WTC11 (cell line): Measurements from ENCODE around the gene PDIA6. TPM values are rescaled to one million over a fixed set of nuclear protein-coding genes. Genes with fewer than 3 reads are reported as not detected.

Experiments
- ATAC-seq: fragments of 200-7000 bp; cut with Tn5 transposase; 2 replicates; pipeline ENCODE4 v1.10.0; 2021; ENCODE audit warnings: mild to moderate bottlenecking, moderate library complexity
- CTCF ChIA-PET: fragments of 300-600 bp; sonication (Branson Sonifier 250); formaldehyde crosslinking; loops from one replicate; lab custom pipeline; 2021; ENCODE audit warnings: antibody characterized with exemption; lab: Charles Lee
- POLR2A ChIA-PET: fragments of 350-600 bp; sonication (Branson Sonifier 250); formaldehyde crosslinking; loops from one replicate; lab custom pipeline; 2021; ENCODE audit warnings: antibody characterized with exemption; lab: Charles Lee
- DNase-seq: peaks from one replicate; pipeline ENCODE4 v3.0.0; 2021; ENCODE audit warnings: low spot score
- H3K27ac Mint-ChIP-seq: 2 replicates; pipeline ENCODE4 v1.8.0; 2021; ENCODE audit warnings: mixed read lengths
- H3K27me3 Mint-ChIP-seq: 2 replicates; pipeline ENCODE4 v1.8.0; 2021; ENCODE audit warnings: low read depth, mild to moderate bottlenecking, moderate library complexity, mixed read lengths
- H3K36me3 Mint-ChIP-seq: 2 replicates; pipeline ENCODE4 v1.8.0; 2021; ENCODE audit warnings: mixed read lengths
- H3K4me1 Mint-ChIP-seq: 2 replicates; pipeline ENCODE4 v1.8.0; 2022; ENCODE audit warnings: mixed read lengths
- H3K4me3 Mint-ChIP-seq: 2 replicates; pipeline ENCODE4 v1.8.0; 2021; ENCODE audit warnings: mild to moderate bottlenecking, moderate library complexity, mixed read lengths
- H3K9me3 Mint-ChIP-seq: 2 replicates; pipeline ENCODE4 v1.8.0; 2021; ENCODE audit warnings: mixed read lengths
- CREB1 ChIP-seq: sonication (generic); formaldehyde crosslinking; IDR thresholded peaks from 2 replicates; pipeline ENCODE4 v1.8.0; 2023; ENCODE audit warnings: mild to moderate bottlenecking, missing genetic modification reagents
- FOXJ3 ChIP-seq: sonication (generic); formaldehyde crosslinking; IDR thresholded peaks from 2 replicates; pipeline ENCODE4 v1.9.0; 2021; ENCODE audit warnings: missing genetic modification reagents, mild to moderate bottlenecking, borderline replicate concordance
- FOXP1 ChIP-seq: sonication (generic); formaldehyde crosslinking; IDR thresholded peaks from 2 replicates; pipeline ENCODE4 v1.8.0; 2022; ENCODE audit warnings: missing genetic modification reagents, mild to moderate bottlenecking, moderate library complexity, borderline replicate concordance
- HMGA2 ChIP-seq: fragments of 250-450 bp; sonication (Bioruptor Pico); IDR thresholded peaks from 2 replicates; pipeline ENCODE4 v1.4.0; 2021; ENCODE audit warnings: mild to moderate bottlenecking, moderate library complexity
- MXD4 ChIP-seq: fragments of 250-450 bp; sonication (Bioruptor Pico); IDR thresholded peaks from 2 replicates; pipeline ENCODE4 v1.8.0; 2021; ENCODE audit warnings: mild to moderate bottlenecking, moderate library complexity, borderline replicate concordance
- TEAD1 ChIP-seq: sonication (generic); formaldehyde crosslinking; IDR thresholded peaks from 2 replicates; pipeline ENCODE4 v1.8.0; 2022; ENCODE audit warnings: mild to moderate bottlenecking, missing genetic modification reagents
- TP53 ChIP-seq: sonication (generic); formaldehyde crosslinking; IDR thresholded peaks from 2 replicates; pipeline ENCODE4 v1.8.1; 2023; ENCODE audit warnings: mild to moderate bottlenecking, missing genetic modification reagents
- ZNF138 ChIP-seq: sonication (generic); formaldehyde crosslinking; conservative IDR thresholded peaks from 2 replicates; pipeline ENCODE4 v1.8.1; 2022; ENCODE audit warnings: mild to moderate bottlenecking, moderate library complexity, missing genetic modification reagents
- ZNF232 ChIP-seq: sonication (generic); formaldehyde crosslinking; IDR thresholded peaks from 2 replicates; pipeline ENCODE4 v1.8.0; 2022; ENCODE audit warnings: mild to moderate bottlenecking, missing genetic modification reagents
- total RNA-seq: library from RNA; stranded (reverse); gene quantifications from 3 replicates; pipeline ENCODE4 v1.2.3, GENCODE V29; 2021
- TF ChIP-seq, protein P1 (sequence below): sonication (generic); formaldehyde crosslinking; IDR thresholded peaks from 2 replicates; pipeline ENCODE4 v1.8.0; 2023; ENCODE audit warnings: mild to moderate bottlenecking, missing genetic modification reagents
- TF ChIP-seq, protein P2 (sequence below): sonication (generic); formaldehyde crosslinking; IDR thresholded peaks from 2 replicates; pipeline ENCODE4 v1.8.1; 2022; ENCODE audit warnings: mild to moderate bottlenecking, missing genetic modification reagents, moderate library complexity, borderline replicate concordance
- TF ChIP-seq, protein P3 (sequence below): sonication (generic); formaldehyde crosslinking; IDR thresholded peaks from 2 replicates; pipeline ENCODE4 v1.8.1; 2023; ENCODE audit warnings: mild to moderate bottlenecking, moderate library complexity, missing genetic modification reagents
- TF ChIP-seq, protein P4 (sequence below): sonication (generic); formaldehyde crosslinking; IDR thresholded peaks from 2 replicates; pipeline ENCODE4 v1.8.1; 2022; ENCODE audit warnings: low read depth, missing genetic modification reagents, borderline replicate concordance
- TF ChIP-seq, protein P5 (sequence below): sonication (generic); formaldehyde crosslinking; IDR thresholded peaks from 2 replicates; pipeline ENCODE4 v1.8.0; 2022; ENCODE audit warnings: missing genetic modification reagents
- TF ChIP-seq, protein P6 (sequence below): sonication (generic); formaldehyde crosslinking; IDR thresholded peaks from 2 replicates; pipeline ENCODE4 v1.8.0; 2022; ENCODE audit warnings: mild to moderate bottlenecking, missing genetic modification reagents

PDIA6 gene
- total RNA-seq, 1 experiment from 2014 or later = 331 TPM

DNA sequence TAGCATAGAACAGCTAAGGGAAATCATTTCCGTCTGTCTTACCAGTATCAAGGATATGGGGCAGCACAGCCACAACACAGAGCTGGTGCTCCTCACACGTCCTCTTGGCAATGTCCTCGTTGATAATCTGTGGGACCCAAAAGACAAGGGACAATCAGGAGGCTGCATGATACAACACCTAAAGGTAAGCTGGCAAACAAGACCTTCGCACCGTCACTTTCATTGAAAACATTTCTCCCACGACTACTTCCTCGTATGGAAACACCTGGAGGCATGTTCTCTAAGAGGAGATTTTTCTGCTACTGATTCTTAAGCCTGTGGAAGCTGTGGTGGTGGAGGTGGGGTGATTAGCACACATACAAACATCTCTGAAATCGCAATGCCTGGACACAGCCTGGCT, 23.7 kb downstream of the PDIA6 start:
- POLR2A ChIA-PET = no interaction called here
- no peak overlapping the region for H3K4me3 Mint-ChIP-seq
- H3K4me1 Mint-ChIP-seq = no peaks in the 10 kb centered on the region
- no peak overlapping the region for H3K27ac Mint-ChIP-seq
- H3K9me3 Mint-ChIP-seq = no peaks in the 10 kb centered on the region
- peaks cover 94% of the 10 kb centered on the region for H3K36me3 Mint-ChIP-seq
- ATAC-seq (no peak), DNase-seq (no peak)
- no peaks in the 10 kb centered on the region for H3K27me3 Mint-ChIP-seq
- CTCF ChIA-PET = no interaction called here
- TF ChIP-seq, protein P1, sequence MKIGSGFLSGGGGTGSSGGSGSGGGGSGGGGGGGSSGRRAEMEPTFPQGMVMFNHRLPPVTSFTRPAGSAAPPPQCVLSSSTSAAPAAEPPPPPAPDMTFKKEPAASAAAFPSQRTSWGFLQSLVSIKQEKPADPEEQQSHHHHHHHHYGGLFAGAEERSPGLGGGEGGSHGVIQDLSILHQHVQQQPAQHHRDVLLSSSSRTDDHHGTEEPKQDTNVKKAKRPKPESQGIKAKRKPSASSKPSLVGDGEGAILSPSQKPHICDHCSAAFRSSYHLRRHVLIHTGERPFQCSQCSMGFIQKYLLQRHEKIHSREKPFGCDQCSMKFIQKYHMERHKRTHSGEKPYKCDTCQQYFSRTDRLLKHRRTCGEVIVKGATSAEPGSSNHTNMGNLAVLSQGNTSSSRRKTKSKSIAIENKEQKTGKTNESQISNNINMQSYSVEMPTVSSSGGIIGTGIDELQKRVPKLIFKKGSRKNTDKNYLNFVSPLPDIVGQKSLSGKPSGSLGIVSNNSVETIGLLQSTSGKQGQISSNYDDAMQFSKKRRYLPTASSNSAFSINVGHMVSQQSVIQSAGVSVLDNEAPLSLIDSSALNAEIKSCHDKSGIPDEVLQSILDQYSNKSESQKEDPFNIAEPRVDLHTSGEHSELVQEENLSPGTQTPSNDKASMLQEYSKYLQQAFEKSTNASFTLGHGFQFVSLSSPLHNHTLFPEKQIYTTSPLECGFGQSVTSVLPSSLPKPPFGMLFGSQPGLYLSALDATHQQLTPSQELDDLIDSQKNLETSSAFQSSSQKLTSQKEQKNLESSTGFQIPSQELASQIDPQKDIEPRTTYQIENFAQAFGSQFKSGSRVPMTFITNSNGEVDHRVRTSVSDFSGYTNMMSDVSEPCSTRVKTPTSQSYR = no peak
- TF ChIP-seq ZNF232 (CRISPR knock-in tag) (no peak), TP53 (CRISPR knock-in tag) (no peak), FOXP1 (CRISPR knock-in tag) (no peak), FOXJ3 (CRISPR knock-in tag) (no peak), ZNF138 (no peak)
- TF ChIP-seq, protein P2, sequence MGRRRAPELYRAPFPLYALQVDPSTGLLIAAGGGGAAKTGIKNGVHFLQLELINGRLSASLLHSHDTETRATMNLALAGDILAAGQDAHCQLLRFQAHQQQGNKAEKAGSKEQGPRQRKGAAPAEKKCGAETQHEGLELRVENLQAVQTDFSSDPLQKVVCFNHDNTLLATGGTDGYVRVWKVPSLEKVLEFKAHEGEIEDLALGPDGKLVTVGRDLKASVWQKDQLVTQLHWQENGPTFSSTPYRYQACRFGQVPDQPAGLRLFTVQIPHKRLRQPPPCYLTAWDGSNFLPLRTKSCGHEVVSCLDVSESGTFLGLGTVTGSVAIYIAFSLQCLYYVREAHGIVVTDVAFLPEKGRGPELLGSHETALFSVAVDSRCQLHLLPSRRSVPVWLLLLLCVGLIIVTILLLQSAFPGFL (CRISPR knock-in tag) = no peak
- TF ChIP-seq, all 79 proteins: peak for 0

DNA sequence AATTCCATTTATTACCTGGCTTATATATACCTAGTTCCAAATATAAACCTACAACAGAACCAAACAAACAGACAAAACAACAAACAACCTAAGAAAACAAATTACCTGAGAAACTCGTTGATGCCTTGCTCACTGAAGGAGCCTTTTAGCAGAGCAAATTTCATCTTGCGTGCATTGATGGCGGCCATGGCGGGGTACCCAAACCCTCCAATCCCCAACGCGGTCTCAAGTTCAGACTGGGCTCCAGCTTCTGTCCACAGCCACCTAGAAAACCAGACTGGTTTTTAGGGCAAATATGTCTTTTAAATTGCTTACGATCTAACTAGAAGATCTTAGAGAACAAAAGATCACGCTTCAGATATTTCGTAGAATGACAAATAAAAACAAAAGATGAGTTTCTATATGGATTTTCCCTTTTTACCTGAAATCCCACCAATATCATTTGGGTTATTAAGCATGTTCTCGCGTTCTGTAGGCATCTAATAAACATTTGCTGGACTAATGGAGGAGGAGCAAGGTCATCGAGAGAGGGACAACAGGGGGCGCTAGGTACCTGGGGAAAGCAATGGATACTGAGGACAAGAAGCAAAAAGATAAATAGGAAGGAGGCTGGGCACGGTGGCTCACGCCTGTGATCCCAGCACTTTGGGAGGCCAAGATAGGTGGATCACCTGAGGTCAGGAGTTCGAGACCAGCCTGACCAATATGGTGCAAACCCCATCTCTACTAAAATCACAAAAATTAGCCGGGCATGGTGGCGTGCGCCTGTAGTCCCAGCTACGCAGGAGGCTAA, 25.2 kb downstream of the PDIA6 start:
- ATAC-seq = peak; percentile 78
- CTCF ChIA-PET = no interaction called here
- H3K4me3 Mint-ChIP-seq = no peak overlapping the region
- TF ChIP-seq, protein P3, sequence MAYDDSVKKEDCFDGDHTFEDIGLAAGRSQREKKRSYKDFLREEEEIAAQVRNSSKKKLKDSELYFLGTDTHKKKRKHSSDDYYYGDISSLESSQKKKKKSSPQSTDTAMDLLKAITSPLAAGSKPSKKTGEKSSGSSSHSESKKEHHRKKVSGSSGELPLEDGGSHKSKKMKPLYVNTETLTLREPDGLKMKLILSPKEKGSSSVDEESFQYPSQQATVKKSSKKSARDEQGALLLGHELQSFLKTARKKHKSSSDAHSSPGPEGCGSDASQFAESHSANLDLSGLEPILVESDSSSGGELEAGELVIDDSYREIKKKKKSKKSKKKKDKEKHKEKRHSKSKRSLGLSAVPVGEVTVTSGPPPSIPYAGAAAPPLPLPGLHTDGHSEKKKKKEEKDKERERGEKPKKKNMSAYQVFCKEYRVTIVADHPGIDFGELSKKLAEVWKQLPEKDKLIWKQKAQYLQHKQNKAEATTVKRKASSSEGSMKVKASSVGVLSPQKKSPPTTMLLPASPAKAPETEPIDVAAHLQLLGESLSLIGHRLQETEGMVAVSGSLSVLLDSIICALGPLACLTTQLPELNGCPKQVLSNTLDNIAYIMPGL = no peak
- TF ChIP-seq, protein P4, sequence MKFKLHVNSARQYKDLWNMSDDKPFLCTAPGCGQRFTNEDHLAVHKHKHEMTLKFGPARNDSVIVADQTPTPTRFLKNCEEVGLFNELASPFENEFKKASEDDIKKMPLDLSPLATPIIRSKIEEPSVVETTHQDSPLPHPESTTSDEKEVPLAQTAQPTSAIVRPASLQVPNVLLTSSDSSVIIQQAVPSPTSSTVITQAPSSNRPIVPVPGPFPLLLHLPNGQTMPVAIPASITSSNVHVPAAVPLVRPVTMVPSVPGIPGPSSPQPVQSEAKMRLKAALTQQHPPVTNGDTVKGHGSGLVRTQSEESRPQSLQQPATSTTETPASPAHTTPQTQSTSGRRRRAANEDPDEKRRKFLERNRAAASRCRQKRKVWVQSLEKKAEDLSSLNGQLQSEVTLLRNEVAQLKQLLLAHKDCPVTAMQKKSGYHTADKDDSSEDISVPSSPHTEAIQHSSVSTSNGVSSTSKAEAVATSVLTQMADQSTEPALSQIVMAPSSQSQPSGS (CRISPR knock-in tag) = no peak
- TF ChIP-seq MXD4 (CRISPR knock-in tag) = no peak
- TF ChIP-seq HMGA2 (CRISPR knock-in tag) = no peak
- TF ChIP-seq, protein P5, sequence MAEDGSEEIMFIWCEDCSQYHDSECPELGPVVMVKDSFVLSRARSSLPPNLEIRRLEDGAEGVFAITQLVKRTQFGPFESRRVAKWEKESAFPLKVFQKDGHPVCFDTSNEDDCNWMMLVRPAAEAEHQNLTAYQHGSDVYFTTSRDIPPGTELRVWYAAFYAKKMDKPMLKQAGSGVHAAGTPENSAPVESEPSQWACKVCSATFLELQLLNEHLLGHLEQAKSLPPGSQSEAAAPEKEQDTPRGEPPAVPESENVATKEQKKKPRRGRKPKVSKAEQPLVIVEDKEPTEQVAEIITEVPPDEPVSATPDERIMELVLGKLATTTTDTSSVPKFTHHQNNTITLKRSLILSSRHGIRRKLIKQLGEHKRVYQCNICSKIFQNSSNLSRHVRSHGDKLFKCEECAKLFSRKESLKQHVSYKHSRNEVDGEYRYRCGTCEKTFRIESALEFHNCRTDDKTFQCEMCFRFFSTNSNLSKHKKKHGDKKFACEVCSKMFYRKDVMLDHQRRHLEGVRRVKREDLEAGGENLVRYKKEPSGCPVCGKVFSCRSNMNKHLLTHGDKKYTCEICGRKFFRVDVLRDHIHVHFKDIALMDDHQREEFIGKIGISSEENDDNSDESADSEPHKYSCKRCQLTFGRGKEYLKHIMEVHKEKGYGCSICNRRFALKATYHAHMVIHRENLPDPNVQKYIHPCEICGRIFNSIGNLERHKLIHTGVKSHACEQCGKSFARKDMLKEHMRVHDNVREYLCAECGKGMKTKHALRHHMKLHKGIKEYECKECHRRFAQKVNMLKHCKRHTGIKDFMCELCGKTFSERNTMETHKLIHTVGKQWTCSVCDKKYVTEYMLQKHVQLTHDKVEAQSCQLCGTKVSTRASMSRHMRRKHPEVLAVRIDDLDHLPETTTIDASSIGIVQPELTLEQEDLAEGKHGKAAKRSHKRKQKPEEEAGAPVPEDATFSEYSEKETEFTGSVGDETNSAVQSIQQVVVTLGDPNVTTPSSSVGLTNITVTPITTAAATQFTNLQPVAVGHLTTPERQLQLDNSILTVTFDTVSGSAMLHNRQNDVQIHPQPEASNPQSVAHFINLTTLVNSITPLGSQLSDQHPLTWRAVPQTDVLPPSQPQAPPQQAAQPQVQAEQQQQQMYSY (CRISPR knock-in tag) = no peak
- no peak for TF ChIP-seq CREB1 (CRISPR knock-in tag)
- no peak for TF ChIP-seq TEAD1 (CRISPR knock-in tag)
- TF ChIP-seq, protein P6, sequence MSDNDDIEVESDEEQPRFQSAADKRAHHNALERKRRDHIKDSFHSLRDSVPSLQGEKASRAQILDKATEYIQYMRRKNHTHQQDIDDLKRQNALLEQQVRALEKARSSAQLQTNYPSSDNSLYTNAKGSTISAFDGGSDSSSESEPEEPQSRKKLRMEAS (CRISPR knock-in tag) = no peak
- TF ChIP-seq, all 79 proteins: peak for 0
- Mint-ChIP-seq H3K27ac (no peak overlapping the region), H3K27me3 (no peaks in the 10 kb centered on the region), H3K9me3 (no peaks in the 10 kb centered on the region), H3K36me3 (peaks cover 94% of the 10 kb centered on the region), H3K4me1 (no peaks in the 10 kb centered on the region)
- peak; percentile 72 for DNase-seq
- POLR2A ChIA-PET = no interaction called here
